Large intestine (tissue), 3 donors: Measurements from ENCODE around the gene ERMP1. TPM values are rescaled to one million over a fixed set of nuclear protein-coding genes. Genes with fewer than 3 reads are reported as not detected.

Experiments
- DNase-seq, 2 donors: peaks; one replicate each; pipeline versions ENCODE4 v3.0.0 to v3.0.0-alpha.2; 2013
- H3K27ac ChIP-seq: one replicate; pipeline ENCODE4 v1.5.1; 2013; ENCODE audit warnings: low read length
- H3K27me3 ChIP-seq: 2 replicates; pipeline ENCODE4 v1.6.1; 2013; ENCODE audit warnings: low read length; ENCODE audit not compliant: control insufficient read depth, insufficient read depth
- H3K36me3 ChIP-seq: 2 replicates; pipeline ENCODE4 v1.6.1; 2013; ENCODE audit warnings: low read length; ENCODE audit not compliant: control insufficient read depth, insufficient read depth
- H3K4me1 ChIP-seq: one replicate; pipeline ENCODE4 v1.6.1; 2013; ENCODE audit warnings: low read length; ENCODE audit not compliant: control insufficient read depth, insufficient read depth
- H3K4me3 ChIP-seq: one replicate; pipeline ENCODE4 v1.5.1; 2013; ENCODE audit warnings: low read length
- H3K9me3 ChIP-seq: one replicate; pipeline ENCODE4 v1.6.1; 2013; ENCODE audit warnings: mild to moderate bottlenecking, low read depth, low read length, moderate library complexity; ENCODE audit not compliant: control insufficient read depth
- WGBS: methylation state at CpG from one replicate; pipeline ENCODE4 v1.1.5; 2013; ENCODE audit warnings: low lambda C conversion rate; ENCODE audit not compliant: insufficient coverage; 5-methylcytosine and 5-hydroxymethylcytosine counted together
- polyA plus RNA-seq: library from polyadenylated mRNA; unstranded; fragments of 120-200 nt; gene quantifications from one replicate; pipeline ENCODE4 v1.2.1, GENCODE V29; 2013

The ERMP1 gene
- polyA plus RNA-seq, 1 donor: 17.1 TPM

DNA sequence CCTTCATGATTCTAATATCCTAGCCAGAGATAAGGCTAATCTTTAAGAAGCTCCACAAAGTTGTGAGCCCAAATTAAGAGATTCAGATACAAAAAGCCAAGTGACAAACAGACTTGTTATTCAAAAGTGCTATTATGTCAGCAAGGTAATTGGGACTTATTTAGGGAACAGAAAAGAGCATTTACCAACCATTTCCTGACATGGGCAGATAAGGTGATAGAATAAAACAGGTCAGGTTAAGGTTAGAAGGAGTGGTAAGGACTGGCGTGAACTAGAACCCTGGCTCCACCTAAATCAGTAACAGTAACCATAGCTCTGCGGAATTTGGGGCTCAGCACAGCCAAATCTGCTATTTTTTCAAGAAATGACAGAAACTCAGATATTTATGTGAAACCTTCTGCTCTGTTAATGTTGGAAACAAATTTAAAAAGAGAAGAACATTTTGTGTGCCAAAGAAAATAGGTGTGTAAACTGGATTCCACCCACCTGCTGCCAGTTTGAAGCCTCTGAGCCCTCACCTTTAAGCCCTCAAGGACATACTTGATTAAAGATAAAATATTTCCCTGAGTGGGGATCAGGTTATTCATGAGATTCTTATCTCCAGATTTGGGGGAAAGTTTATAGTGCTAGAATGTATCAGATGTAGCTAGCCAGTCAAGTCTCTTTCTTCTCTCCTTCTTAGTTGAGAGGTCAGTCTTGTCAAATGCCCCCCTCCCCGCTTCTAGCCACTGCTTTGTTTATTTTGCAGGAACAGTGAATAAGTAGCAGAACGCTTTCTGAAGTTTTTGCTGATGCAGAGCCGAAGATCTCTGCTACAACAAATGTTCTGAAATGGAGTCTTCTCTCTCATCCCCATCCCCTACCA is 10.2 kb upstream of the ERMP1 start:
- no peak for DNase-seq
- 100% methylated on average over 1 of the region's 5 CpGs for WGBS
- Histone ChIP-seq H3K27me3 (no peaks in the 10 kb centered on the region), H3K9me3 (no peaks in the 10 kb centered on the region), H3K4me3 (no peak overlapping the region), H3K27ac (no peak overlapping the region), H3K4me1 (peaks cover 19% of the 10 kb centered on the region), H3K36me3 (no peaks in the 10 kb centered on the region)

- DNase-seq: no peak
- Histone ChIP-seq H3K36me3 (no peaks in the 10 kb centered on the region), H3K4me1 (peaks cover 19% of the 10 kb centered on the region), H3K27ac (no peak overlapping the region), H3K4me3 (no peak overlapping the region), H3K9me3 (no peaks in the 10 kb centered on the region), H3K27me3 (no peaks in the 10 kb centered on the region)
- WGBS: no CpG with 5 or more reads among the region's 12 CpGs
These were observed 9.1 kb upstream of the ERMP1 start for GRCh38 chr9:5841771-5842573.

- Histone ChIP-seq H3K4me3 (no peak overlapping the region), H3K9me3 (no peaks in the 10 kb centered on the region), H3K36me3 (no peaks in the 10 kb centered on the region), H3K4me1 (peaks cover 19% of the 10 kb centered on the region), H3K27me3 (no peaks in the 10 kb centered on the region), H3K27ac (no peak overlapping the region)
- WGBS: 100% methylated on average over 1 of the region's 3 CpGs
- no peak for DNase-seq
These were observed 7.9 kb upstream of the ERMP1 start for GRCh38 chr9:5840788-5841187.

GRCh38 chr9:5839572-5839902 is 6.6 kb upstream of the ERMP1 start:
- H3K4me1 ChIP-seq: peaks cover 19% of the 10 kb centered on the region
- no CpG with 5 or more reads among the region's 4 CpGs for WGBS
- no peaks in the 10 kb centered on the region for H3K36me3 ChIP-seq
- DNase-seq: no peak
- H3K27ac ChIP-seq: no peak overlapping the region
- H3K27me3 ChIP-seq: no peaks in the 10 kb centered on the region
- no peaks in the 10 kb centered on the region for H3K9me3 ChIP-seq
- no peak overlapping the region for H3K4me3 ChIP-seq

- no peaks in the 10 kb centered on the region for H3K9me3 ChIP-seq
- H3K27me3 ChIP-seq: no peaks in the 10 kb centered on the region
- peaks cover 18% of the 10 kb centered on the region for H3K4me1 ChIP-seq
- no peaks in the 10 kb centered on the region for H3K36me3 ChIP-seq
- H3K27ac ChIP-seq: no peak overlapping the region
- peak; percentile 76 to 86 for DNase-seq
- no peak overlapping the region for H3K4me3 ChIP-seq
- no CpG with 5 or more reads among the region's 2 CpGs for WGBS
These were observed 6.1 kb upstream of the ERMP1 start for GRCh38 chr9:5838884-5839571.

DNA sequence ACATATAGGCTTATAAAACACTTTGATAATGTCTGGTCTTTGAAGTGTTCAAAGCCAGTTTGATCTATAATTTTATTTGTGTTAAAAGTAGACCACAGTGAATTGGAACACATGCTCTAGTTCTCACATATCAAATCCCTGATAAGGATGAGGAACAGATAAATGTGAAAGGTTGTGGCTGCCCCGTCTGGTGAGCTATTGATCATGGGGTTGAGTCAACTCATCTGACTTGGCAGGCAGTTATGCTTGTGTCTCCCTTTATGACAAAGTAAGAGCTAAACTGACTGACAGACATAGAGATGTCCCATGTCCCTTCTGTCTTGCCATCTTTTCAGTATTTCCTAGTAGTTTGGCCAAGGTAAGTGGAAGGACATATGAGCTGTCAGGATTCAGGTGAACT is 2.9 kb upstream of the ERMP1 start:
- no peak overlapping the region for H3K27ac ChIP-seq
- H3K27me3 ChIP-seq: no peaks in the 10 kb centered on the region
- no peaks in the 10 kb centered on the region for H3K36me3 ChIP-seq
- no peak overlapping the region for H3K4me3 ChIP-seq
- no peaks in the 10 kb centered on the region for H3K9me3 ChIP-seq
- H3K4me1 ChIP-seq: peaks cover 21% of the 10 kb centered on the region
- no CpG with 5 or more reads among the region's 1 CpG for WGBS
- no peak for DNase-seq

GRCh38 chr9:5834214-5834613 is 1.3 kb upstream of the ERMP1 start:
- peaks cover 18% of the 10 kb centered on the region for H3K4me1 ChIP-seq
- no peak for DNase-seq
- H3K4me3 ChIP-seq: no peak overlapping the region
- H3K27me3 ChIP-seq: no peaks in the 10 kb centered on the region
- no peaks in the 10 kb centered on the region for H3K36me3 ChIP-seq
- no peaks in the 10 kb centered on the region for H3K9me3 ChIP-seq
- H3K27ac ChIP-seq: no peak overlapping the region
- WGBS: no CpG with 5 or more reads among the region's 1 CpG

GRCh38 chr9:5832071-5832537 is 813 bp downstream of the ERMP1 start:
- peak overlapping the region; percentile 71 for H3K4me3 ChIP-seq
- no peaks in the 10 kb centered on the region for H3K9me3 ChIP-seq
- no peaks in the 10 kb centered on the region for H3K36me3 ChIP-seq
- no CpG with 5 or more reads among the region's 9 CpGs for WGBS
- no peak overlapping the region for H3K27ac ChIP-seq
- no peak for DNase-seq
- H3K27me3 ChIP-seq: no peaks in the 10 kb centered on the region
- peaks cover 14% of the 10 kb centered on the region for H3K4me1 ChIP-seq

- WGBS: 100% methylated on average over 1 of the region's 2 CpGs
- peaks cover 24% of the 10 kb centered on the region for H3K36me3 ChIP-seq
These were observed 6.9 kb downstream of the ERMP1 start for GRCh38 chr9:5825895-5826622.

GRCh38 chr9:5825223-5825622 is 7.7 kb downstream of the ERMP1 start:
- Histone ChIP-seq H3K9me3 (no peaks in the 10 kb centered on the region), H3K4me3 (no peak overlapping the region), H3K27ac (no peak overlapping the region), H3K27me3 (no peaks in the 10 kb centered on the region), H3K36me3 (peaks cover 27% of the 10 kb centered on the region), H3K4me1 (no peaks in the 10 kb centered on the region)
- DNase-seq: no peak
- WGBS: no CpG with 5 or more reads among the region's 1 CpG

More at GRCh38 chr9:5825895-5826622, 6.9 kb downstream of the ERMP1 start:
- no peak overlapping the region for H3K27ac ChIP-seq
- no peak for DNase-seq
- H3K4me1 ChIP-seq: peaks cover under 1% of the 10 kb centered on the region
- H3K27me3 ChIP-seq: no peaks in the 10 kb centered on the region
- H3K9me3 ChIP-seq: no peaks in the 10 kb centered on the region
- H3K4me3 ChIP-seq: no peak overlapping the region
